ENCODE data around the gene PSIP1. TPM values are rescaled to one million over a fixed set of nuclear protein-coding genes. Genes with fewer than 3 reads are reported as not detected.
"Not testable (repeated sequence)": the region's sequence is repeated elsewhere in the genome, so short reads cannot be mapped to it uniquely, and the experiment has no call there.

PSIP1 gene
- total RNA-seq = 12.6 TPM

DNA sequence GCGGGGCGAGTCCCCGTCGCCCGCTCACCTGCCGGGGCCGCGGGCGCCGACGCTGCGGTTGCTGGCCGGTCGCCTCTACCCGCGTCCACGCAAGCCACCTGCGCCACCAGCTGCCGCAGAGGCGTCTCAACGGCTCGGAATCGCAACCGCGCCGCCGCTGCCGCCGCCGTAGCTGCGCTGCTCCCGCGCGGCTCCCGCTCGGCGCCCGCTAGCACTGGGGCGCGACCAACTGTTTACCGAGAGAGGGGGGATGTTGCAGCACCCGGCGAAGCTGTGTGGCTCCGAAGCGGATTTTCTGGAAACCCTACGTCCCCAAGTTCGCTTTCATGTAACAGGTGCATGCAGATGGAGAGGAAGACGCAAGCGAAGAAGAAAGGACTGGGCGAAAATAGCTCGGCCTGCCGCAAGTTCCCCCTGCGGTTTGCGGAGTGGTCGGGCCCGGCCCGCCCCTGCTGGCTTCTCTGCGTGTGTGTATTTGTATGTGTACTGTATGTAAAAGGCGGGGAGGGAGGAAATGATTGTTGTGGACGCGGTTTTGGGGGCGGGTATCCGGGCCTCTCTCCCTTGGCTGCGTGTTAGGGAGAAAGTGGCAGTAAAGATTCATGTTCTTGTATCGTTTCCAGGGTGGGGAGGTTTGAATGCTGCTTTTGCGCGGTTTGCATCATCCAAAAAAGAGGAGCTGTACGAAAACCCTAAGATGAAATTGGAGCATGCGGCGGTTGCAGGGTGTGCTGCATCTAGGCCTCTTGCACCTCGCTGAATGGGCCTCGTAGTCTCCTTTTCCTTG lies at the start of gene PSIP1:
TSS of gene PSIP1 (minus strand) at position 182 of the 787 bp plus-strand sequence. CDS start 782 bp downstream, outside the sequence.
- peak; percentile 92 for ATAC-seq

DNA sequence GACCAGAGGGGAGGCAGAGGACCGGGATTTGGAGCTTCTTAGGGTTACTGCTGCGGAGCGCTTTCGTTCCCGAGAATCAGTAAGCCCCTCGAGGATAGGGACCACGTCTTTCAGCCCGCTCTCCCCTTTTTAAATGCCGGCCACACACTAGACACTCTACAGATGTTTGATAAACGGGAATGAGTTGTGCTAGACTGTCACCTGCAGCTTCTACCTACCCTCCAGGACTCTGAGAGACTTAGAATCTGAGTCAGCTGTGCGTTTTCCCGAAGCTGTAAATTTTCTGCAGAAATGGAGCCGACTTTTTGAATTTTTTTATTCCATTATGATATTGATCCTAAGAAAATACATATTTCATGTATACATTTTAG lies 42.7 kb upstream of the PSIP1 start:
- ATAC-seq = no peak

DNA sequence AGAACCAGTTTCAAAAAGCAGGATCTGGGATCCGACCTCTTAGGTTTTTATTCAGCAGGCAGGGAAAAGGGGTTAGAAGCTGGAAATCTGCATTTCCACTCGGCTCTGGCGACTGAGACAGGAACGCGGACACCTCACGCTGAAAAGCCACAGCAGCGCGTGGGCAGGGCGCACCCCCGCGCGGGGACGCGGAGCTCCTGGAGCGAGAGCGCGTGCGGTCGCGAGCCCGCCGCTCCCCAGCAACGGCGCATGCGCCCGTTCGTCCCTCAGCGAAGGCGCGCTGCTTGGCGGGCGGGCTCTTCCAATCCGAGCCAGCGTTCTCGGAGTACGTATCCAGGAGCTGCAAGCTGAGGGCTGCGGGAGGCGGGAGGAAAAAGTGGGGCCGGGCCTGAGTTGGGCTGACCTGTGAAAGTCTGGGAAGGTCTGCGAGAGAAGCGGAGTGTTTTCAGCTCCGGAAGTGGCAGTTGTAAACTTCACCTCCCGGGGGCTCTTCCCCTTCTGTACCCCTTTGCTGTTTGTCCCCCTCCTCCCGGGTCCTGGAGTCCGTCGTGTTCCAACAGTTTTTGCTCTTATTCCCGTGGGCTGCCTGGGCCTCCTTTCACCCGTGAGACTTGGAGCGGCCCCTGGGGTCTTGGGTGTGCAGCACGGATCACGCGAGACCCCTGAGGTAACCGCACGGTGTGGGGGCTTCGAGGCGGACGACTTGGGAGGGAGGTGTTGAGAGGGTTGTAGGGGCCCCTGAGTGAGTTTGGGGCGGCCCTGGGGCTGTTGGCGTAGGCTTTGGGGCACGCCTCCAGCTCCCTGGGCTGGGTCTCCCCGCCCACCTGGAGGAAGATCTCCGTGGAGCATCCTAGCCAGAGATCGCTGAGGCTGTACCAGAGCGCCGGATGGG lies 42.1 kb upstream of the PSIP1 start, which contains the start of gene CCDC171:
TSS of gene CCDC171 (plus strand) at position 408 of the 892 bp plus-strand sequence. CDS start 11,046 bp downstream, outside the sequence.
- peak; percentile 99 for ATAC-seq

DNA sequence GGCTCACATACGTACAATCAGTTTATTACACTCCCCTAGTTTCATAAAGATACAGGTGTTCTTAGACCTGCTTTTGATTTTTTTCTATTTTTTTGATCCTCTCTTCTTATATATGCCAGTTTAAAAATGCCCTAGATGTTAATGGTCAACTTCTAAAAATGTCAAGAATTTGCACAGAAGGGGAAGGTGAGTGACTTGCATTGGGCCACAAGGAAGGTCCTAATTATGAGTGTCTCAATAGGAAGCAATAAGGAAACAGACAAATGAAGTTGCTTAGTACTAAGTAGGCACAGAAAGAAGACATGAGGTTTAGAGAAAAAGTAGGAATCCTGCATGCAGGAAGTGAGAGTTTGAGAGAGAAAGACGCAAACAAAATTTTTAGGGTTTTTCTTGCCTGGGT lies 38.8 kb upstream of the PSIP1 start:
- ATAC-seq = no peak

DNA sequence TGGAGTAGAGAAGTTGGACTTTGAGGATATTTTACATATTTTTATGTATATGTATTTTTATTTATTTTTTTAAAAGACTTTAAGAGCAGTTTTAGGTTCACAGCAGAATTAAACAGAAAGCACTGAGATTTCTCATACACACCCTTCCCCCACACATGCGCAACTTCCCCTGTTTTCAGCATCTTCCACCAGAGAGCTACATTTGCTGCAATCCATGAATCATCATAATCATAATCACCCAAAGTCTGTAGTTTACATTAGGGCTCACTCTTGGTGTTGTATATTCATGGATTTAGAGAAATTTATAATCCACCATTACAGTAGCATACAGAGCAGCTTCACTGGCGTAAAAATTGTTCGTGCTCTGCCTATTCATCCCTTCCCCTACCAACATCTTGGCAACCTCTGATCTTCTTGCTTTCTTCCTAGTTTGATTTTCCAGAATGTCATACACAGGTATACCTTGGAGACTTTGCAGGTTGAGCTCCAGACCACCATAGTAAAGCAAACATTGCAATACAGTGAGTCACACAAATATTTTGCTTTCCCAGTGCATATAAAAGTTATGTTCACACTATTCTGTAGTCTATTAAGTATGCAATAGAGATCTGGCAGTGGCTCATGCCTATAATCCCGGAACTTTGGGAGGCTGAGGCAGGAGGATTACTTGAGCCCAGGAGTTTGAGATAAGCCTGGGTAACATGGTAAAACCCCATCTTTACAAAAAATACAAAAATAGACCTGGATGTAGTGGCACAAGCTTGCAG lies 32.5 kb upstream of the PSIP1 start:
- no peak for ATAC-seq

- ATAC-seq = no peak
Observed at GRCh38 chr9:15542624-15543023, 31.9 kb upstream of the PSIP1 start.

GRCh38 chr9:15541872-15542271 lies 31.1 kb upstream of the PSIP1 start:
- no peak for ATAC-seq

- no peak for ATAC-seq
Observed at GRCh38 chr9:15531380-15531779, 20.6 kb upstream of the PSIP1 start.

GRCh38 chr9:15529566-15530324 lies 19.0 kb upstream of the PSIP1 start:
- no peak for ATAC-seq

DNA sequence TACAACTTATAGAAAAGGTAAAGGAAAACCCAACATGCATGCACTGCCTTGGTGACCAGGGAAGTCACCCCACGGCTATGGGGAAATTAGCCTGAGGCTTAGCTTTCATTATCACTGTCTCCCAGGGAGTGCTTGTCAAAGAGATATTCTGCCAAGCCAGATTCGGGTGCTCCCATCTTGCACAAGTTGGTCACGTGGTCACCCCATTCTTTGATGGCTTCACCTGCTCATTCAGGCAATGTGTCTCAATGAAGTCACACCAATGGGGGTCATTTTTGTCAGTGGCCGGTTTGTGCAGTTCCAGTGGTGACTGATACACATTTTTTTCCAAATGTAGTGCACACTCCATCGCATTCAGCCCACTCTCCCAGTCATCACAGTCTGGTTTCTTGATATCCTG lies 16.3 kb upstream of the PSIP1 start:
- ATAC-seq = not testable (repeated sequence)

GRCh38 chr9:15525958-15526357 lies 15.2 kb upstream of the PSIP1 start:
- no peak for ATAC-seq

- ATAC-seq = no peak
Observed at GRCh38 chr9:15524845-15525455, 14.2 kb upstream of the PSIP1 start.

DNA sequence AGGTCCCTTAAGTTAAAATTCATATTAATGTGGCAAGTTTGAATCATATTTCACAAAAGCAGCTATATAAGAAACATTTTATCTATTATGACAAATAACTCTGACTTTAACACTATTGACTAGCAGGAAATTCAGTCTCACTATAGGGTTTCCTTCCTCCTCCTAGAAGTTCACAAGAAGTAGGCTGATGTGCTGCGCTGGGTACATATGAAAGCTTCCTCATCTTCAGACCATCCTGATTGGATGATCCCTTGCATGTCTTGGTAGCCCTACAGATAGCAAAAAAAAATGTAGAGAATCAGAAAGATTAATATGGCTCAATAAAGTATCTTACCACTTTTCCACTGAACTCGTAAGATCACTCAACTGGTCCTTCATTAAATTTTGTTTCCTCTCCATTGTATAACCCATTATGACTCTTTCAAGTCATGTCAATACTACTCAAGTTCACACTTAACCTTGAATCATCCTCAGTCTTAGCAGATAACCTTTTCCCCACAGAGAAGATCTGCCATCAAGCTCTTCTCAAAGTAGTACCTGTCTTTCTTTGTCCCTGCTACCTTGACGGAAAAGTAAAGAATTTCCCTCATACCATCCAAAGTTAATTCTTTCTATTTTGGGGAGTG lies 11.5 kb upstream of the PSIP1 start:
- ATAC-seq = no peak

DNA sequence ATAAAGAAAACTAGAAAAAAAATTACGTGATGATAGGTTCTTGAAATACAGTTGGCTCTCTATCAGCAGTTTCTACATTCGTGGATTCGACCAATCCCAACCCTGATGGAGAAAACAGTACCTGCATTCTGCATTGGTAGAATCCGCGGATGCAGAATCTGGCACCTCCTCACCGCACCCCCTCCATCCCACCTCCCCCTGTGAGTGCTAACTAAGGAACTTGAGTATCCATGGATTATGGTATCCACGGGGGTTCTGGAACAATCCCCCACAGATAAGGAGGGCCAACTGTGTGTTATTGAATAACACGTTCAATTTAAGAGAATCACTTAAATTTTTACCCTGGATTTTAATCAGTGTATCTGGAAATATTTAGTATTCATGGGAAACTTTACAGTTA lies 10.5 kb upstream of the PSIP1 start:
- no peak for ATAC-seq

- ATAC-seq = no peak
Observed at GRCh38 chr9:15519831-15520230, 9.1 kb upstream of the PSIP1 start.

- ATAC-seq = no peak
Observed at GRCh38 chr9:15513335-15513734, 2.6 kb upstream of the PSIP1 start.

- ATAC-seq = no peak
Observed at GRCh38 chr9:15512889-15513288, 2.1 kb upstream of the PSIP1 start.

GRCh38 chr9:15512204-15512603 lies 1.4 kb upstream of the PSIP1 start:
- no peak for ATAC-seq

GRCh38 chr9:15509931-15510788 lies 610 bp downstream of the PSIP1 start:
- ATAC-seq = peak; percentile 51

- ATAC-seq = no peak
Observed at GRCh38 chr9:15505921-15506320, 4.8 kb downstream of the PSIP1 start.
